NCI-H524 treated with DMSO at 0.1 percent for 48 hours (cell line): ENCODE data around the gene PCDHGB6.
"Not testable (repeated sequence)": the region's sequence is repeated elsewhere in the genome, so short reads cannot be mapped to it uniquely, and the experiment has no call there.

Source experiments
- DNase-seq: peaks from one replicate; lab custom pipeline; 2025; lab: John Stamatoyannopoulos, UW

The PCDHGB6 gene

GRCh38 chr5:141407790-141408505 lies at the start of gene PCDHGB6:
TSS of gene PCDHGB6 (plus strand) at chr5:141408021. CDS start at chr5:141408203, 182 bp downstream.
- DNase-seq, result not testable (repeated sequence)

GRCh38 chr5:141359790-141360426 lies 47.9 kb upstream of the PCDHGB6 start, which contains the start of gene PCDHGB2:
TSS of gene PCDHGB2 (plus strand) at chr5:141359994. CDS start at chr5:141360136, 142 bp downstream.
- DNase-seq, result no peak

- DNase-seq, result no peak
These were observed 47.1 kb upstream of the PCDHGB6 start for GRCh38 chr5:141360685-141361084.

GRCh38 chr5:141362719-141363118 lies 45.1 kb upstream of the PCDHGB6 start:
- no peak for DNase-seq

GRCh38 chr5:141363952-141364660 lies 43.7 kb upstream of the PCDHGB6 start, which contains the start of gene PCDHGA5:
TSS of gene PCDHGA5 (plus strand) at chr5:141364162. CDS start at chr5:141364331, 169 bp downstream.
- no peak for DNase-seq

- no peak for DNase-seq
These were observed 41.6 kb upstream of the PCDHGB6 start for GRCh38 chr5:141366016-141366896.

GRCh38 chr5:141369994-141370848 lies 37.6 kb upstream of the PCDHGB6 start, which contains the start of gene PCDHGB3:
TSS of gene PCDHGB3 (plus strand) at chr5:141370242. CDS start at chr5:141370395, 153 bp downstream.
- DNase-seq, result no peak

- no peak for DNase-seq
These were observed 36.0 kb upstream of the PCDHGB6 start for GRCh38 chr5:141371572-141372475.

- DNase-seq, result no peak
These were observed 34.0 kb upstream of the PCDHGB6 start, which contains the start of gene PCDHGA6 for GRCh38 chr5:141373673-141374317. TSS of gene PCDHGA6 (plus strand) at chr5:141373891. CDS start at chr5:141374084, 193 bp downstream.

- no peak for DNase-seq
These were observed 33.2 kb upstream of the PCDHGB6 start for GRCh38 chr5:141374627-141375026.

GRCh38 chr5:141375444-141376155 lies 32.2 kb upstream of the PCDHGB6 start:
- not testable (repeated sequence) for DNase-seq

- DNase-seq, result no peak
These were observed 25.1 kb upstream of the PCDHGB6 start, which contains the start of gene PCDHGA7 for GRCh38 chr5:141382469-141383294. TSS of gene PCDHGA7 (plus strand) at chr5:141382742. CDS start at chr5:141382900, 158 bp downstream.

GRCh38 chr5:141383345-141383744 lies 24.5 kb upstream of the PCDHGB6 start:
- no peak for DNase-seq

GRCh38 chr5:141384471-141385267 lies 23.2 kb upstream of the PCDHGB6 start:
- DNase-seq, result no peak

GRCh38 chr5:141387557-141388311 lies 20.1 kb upstream of the PCDHGB6 start, which contains the start of gene PCDHGB4:
TSS of gene PCDHGB4 (plus strand) at chr5:141387698. CDS start at chr5:141387885, 187 bp downstream.
- not testable (repeated sequence) for DNase-seq
